Activated B cell treated with CpG ODN at 0.5 μM for 24 hours (primary cell): Measurements from ENCODE around the gene VEGFC. TPM values are rescaled to one million over a fixed set of nuclear protein-coding genes. Genes with fewer than 3 reads are reported as not detected.

Source experiments
- ATAC-seq: fragments of 200-7000 bp; cut with Tn5 transposase; one replicate; pipeline ENCODE4 v1.10.0; 2021; ENCODE audit warnings: low read depth, mild to moderate bottlenecking, moderate library complexity
- CTCF ChIA-PET: fragments of 350-600 bp; sonication (Branson Sonifier 250); formaldehyde crosslinking; loops from one replicate; lab custom pipeline; 2021; ENCODE audit warnings: antibody characterized with exemption; lab: Charles Lee
- POLR2A ChIA-PET: fragments of 350-600 bp; sonication (Branson Sonifier 250); formaldehyde crosslinking; loops from one replicate; lab custom pipeline; 2021; ENCODE audit warnings: antibody characterized with exemption; lab: Charles Lee
- DNase-seq: peaks from one replicate; pipeline ENCODE4 v3.0.0; 2022
- H3K27ac Mint-ChIP-seq: one replicate; pipeline ENCODE4 v1.8.0; 2020; ENCODE audit warnings: mixed read lengths
- H3K27me3 Mint-ChIP-seq: one replicate; pipeline ENCODE4 v1.8.0; 2021; ENCODE audit warnings: mixed read lengths
- H3K36me3 Mint-ChIP-seq: one replicate; pipeline ENCODE4 v1.8.0; 2021; ENCODE audit warnings: low read depth, mixed read lengths
- H3K4me1 Mint-ChIP-seq: one replicate; pipeline ENCODE4 v1.8.0; 2021; ENCODE audit warnings: mixed read lengths
- H3K4me3 Mint-ChIP-seq: one replicate; pipeline ENCODE4 v1.8.0; 2020; ENCODE audit warnings: mild to moderate bottlenecking, mixed read lengths
- H3K9me3 Mint-ChIP-seq: one replicate; pipeline ENCODE4 v1.8.0; 2020; ENCODE audit warnings: mixed read lengths
- intact Hi-C: fragments of 100-400 bp; cut with micrococcal nuclease; formaldehyde crosslinking; loops from one replicate; pipeline ENCODE4 v1.15.1; 2024
- total RNA-seq: library from RNA; stranded (reverse); gene quantifications from 2 replicates; pipeline ENCODE4 v1.2.3, GENCODE V29; 2022
- TF ChIP-seq, protein P1 (sequence below): fragments of 200-600 bp; IDR thresholded peaks from one replicate; pipeline ENCODE4 v1.8.0; 2022; ENCODE audit warnings: antibody characterized with exemption, mild to moderate bottlenecking

The VEGFC gene
- total RNA-seq, 1 donor from 2014 or later: not detected

DNA sequence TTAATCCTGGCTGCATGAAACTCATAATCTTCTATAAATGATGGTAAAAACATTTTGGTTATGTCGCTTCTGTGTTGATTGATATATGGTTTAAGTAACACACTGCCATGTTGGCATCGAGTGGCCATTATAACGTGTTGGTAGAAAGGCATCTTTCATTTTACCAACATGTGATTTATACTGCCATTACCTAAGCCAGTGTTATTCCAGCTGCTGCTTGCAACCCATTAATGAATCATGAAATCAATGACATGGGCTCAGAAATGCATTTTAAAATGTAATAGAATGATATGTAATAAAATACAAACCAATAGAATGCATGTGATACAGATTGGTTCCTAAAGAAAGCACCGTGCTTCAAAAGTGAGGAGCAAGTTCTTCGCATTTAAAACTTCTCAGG is 102.0 kb downstream of the VEGFC start:
- TF ChIP-seq, protein P1, sequence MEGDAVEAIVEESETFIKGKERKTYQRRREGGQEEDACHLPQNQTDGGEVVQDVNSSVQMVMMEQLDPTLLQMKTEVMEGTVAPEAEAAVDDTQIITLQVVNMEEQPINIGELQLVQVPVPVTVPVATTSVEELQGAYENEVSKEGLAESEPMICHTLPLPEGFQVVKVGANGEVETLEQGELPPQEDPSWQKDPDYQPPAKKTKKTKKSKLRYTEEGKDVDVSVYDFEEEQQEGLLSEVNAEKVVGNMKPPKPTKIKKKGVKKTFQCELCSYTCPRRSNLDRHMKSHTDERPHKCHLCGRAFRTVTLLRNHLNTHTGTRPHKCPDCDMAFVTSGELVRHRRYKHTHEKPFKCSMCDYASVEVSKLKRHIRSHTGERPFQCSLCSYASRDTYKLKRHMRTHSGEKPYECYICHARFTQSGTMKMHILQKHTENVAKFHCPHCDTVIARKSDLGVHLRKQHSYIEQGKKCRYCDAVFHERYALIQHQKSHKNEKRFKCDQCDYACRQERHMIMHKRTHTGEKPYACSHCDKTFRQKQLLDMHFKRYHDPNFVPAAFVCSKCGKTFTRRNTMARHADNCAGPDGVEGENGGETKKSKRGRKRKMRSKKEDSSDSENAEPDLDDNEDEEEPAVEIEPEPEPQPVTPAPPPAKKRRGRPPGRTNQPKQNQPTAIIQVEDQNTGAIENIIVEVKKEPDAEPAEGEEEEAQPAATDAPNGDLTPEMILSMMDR: no peak
- Mint-ChIP-seq H3K4me3 (no peak overlapping the region), H3K27ac (no peak overlapping the region), H3K4me1 (no peaks in the 10 kb centered on the region), H3K9me3 (no peaks in the 10 kb centered on the region), H3K27me3 (no peaks in the 10 kb centered on the region), H3K36me3 (no peaks in the 10 kb centered on the region)
- POLR2A ChIA-PET: no interaction called here
- intact Hi-C loops: no loop called here
- no peak for ATAC-seq
- DNase-seq: no peak
- CTCF ChIA-PET: no interaction called here

DNA sequence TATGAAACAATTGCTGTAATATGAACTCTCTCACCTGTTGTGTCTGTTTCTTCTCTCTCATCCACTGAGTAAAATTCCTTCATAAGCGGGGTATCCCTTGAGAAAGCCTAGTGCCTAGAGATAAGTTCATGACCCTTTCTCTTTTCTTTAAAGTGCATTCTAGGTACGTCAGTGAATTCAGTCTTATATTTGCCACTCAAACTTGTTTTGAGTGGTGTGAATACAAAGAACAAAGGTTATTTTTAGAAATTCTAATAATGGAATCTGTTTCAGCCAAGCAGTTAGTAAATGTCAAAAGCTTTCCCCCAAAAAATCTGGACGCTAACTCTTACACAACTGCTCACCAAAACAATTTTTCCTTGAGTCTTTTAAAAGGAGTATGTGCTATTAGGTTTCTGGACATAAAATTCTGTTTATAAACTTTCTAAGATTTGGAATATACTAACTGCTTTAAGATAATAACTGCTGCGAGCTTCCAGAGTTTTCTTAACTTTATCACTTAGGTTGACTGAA is 112.0 kb downstream of the VEGFC start:
- H3K27ac Mint-ChIP-seq: no peak overlapping the region
- TF ChIP-seq, protein P1: no peak
- CTCF ChIA-PET: no interaction called here
- H3K9me3 Mint-ChIP-seq: no peaks in the 10 kb centered on the region
- intact Hi-C loops: no loop called here
- POLR2A ChIA-PET: no interaction called here
- H3K4me3 Mint-ChIP-seq: no peak overlapping the region
- DNase-seq: no peak
- ATAC-seq: no peak
- H3K27me3 Mint-ChIP-seq: no peaks in the 10 kb centered on the region
- H3K4me1 Mint-ChIP-seq: no peaks in the 10 kb centered on the region
- no peaks in the 10 kb centered on the region for H3K36me3 Mint-ChIP-seq

DNA sequence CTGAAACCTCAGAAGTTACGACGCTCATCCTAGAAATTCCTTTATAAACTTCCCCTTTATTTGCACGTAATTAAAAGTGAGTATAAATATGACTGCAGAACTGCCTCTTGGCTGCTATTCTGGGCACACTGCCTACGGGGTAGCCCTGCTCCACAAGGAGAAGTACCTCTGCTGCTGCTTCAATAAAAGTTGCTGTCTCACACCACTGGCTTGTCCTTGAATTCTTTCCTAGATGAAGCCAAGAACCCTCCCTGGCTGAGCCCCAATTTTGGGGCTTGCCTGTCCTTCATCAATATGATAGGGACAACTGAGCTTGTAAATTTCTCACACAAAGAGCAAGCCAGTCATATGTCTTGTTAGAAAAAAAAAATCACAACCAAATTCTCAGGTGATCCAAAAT is 115.8 kb downstream of the VEGFC start:
- no peak overlapping the region for H3K4me3 Mint-ChIP-seq
- TF ChIP-seq, protein P1: no peak
- ChIA-PET CTCF (no interaction called here), POLR2A (no interaction called here)
- intact Hi-C loops: no loop called here
- no peak for ATAC-seq
- no peaks in the 10 kb centered on the region for H3K9me3 Mint-ChIP-seq
- no peak overlapping the region for H3K27ac Mint-ChIP-seq
- H3K4me1 Mint-ChIP-seq: no peaks in the 10 kb centered on the region
- no peaks in the 10 kb centered on the region for H3K36me3 Mint-ChIP-seq
- H3K27me3 Mint-ChIP-seq: no peaks in the 10 kb centered on the region
- no peak for DNase-seq

DNA sequence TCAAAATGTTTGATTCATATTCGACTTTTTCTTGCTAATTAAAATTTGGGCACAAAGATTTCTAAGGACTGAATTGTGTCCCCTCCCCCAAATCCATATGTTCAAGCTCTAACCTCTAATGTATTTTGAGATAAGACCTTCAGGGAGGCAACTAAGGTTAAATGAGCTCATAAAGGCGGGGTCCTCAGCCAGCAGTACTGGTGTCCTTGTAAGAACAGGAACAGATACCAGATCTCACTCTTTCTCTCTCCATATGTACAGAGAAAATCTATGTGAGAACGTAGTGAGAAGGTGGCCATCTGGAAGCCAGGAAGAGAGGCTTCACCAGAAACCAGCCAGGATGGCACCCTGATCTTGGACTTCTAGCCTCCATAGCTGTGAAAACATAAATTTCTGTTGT is 116.9 kb downstream of the VEGFC start:
- CTCF ChIA-PET: no interaction called here
- intact Hi-C loops: no loop called here
- no peaks in the 10 kb centered on the region for H3K36me3 Mint-ChIP-seq

DNA sequence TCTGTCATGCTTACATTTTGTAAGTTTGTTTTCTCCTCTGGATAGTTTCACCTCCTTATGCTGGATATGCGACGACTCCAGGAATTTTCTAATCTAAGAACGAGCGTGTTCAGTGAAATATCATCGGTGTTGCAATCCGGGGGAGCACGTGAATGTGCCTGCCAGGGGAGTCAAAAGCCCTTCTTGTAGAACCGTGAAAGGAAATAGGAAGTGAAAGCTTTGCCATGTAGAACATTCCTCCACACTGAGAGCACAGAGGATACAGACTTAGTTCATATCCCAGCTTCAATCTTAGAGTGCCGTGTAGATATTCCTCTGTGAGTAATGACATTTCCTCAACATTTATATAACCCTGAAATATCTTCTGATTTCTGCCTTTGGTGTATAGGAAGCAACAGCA is 121.2 kb downstream of the VEGFC start:
- no peak overlapping the region for H3K27ac Mint-ChIP-seq
- ChIA-PET POLR2A (no interaction called here), CTCF (no interaction called here)
- ATAC-seq (no peak), DNase-seq (no peak)
- H3K27me3 Mint-ChIP-seq: no peaks in the 10 kb centered on the region
- H3K4me3 Mint-ChIP-seq: no peak overlapping the region
- H3K4me1 Mint-ChIP-seq: no peaks in the 10 kb centered on the region
- H3K9me3 Mint-ChIP-seq: no peaks in the 10 kb centered on the region
- no peaks in the 10 kb centered on the region for H3K36me3 Mint-ChIP-seq
- TF ChIP-seq, protein P1: no peak
- intact Hi-C loops: no loop called here

More for the DNA sequence above, 116.9 kb downstream of the VEGFC start:
- no peaks in the 10 kb centered on the region for H3K4me1 Mint-ChIP-seq
- ATAC-seq (no peak), DNase-seq (no peak)
- TF ChIP-seq, protein P1: no peak
- no peaks in the 10 kb centered on the region for H3K9me3 Mint-ChIP-seq
- no peak overlapping the region for H3K4me3 Mint-ChIP-seq
- no peak overlapping the region for H3K27ac Mint-ChIP-seq
- H3K27me3 Mint-ChIP-seq: no peaks in the 10 kb centered on the region
- POLR2A ChIA-PET: no interaction called here
